Subcutaneous adipose tissue (tissue), 4 donors: ENCODE data around the gene S100A14. TPM values are rescaled to one million over a fixed set of nuclear protein-coding genes. Genes with fewer than 3 reads are reported as not detected.

ENCODE experiments used
- CTCF ChIP-seq: fragments of 450-650 bp; IDR thresholded peaks from one replicate; pipeline ENCODE4 v1.5.1; 2016; ENCODE audit warnings: low read depth, mild to moderate bottlenecking, control low read depth, antibody characterized with exemption, moderate library complexity
- total RNA-seq, 4 donors: library from RNA; depleted of rRNA; stranded (reverse); fragments of >200 nt; gene quantifications; one replicate each; pipeline ENCODE4 v1.1.0, GENCODE V29; 2016

S100A14 gene
- total RNA-seq, 4 donors from 2014 or later = 0.65 TPM; not detected in 3

GRCh38 chr1:153624965-153625611 is 9.0 kb upstream of the S100A14 start:
- no peak for TF ChIP-seq CTCF

- TF ChIP-seq CTCF = no peak
Measured at GRCh38 chr1:153623101-153623500, 7.0 kb upstream of the S100A14 start.

- no peak for TF ChIP-seq CTCF
Measured at GRCh38 chr1:153619171-153619570, 3.0 kb upstream of the S100A14 start.

GRCh38 chr1:153617663-153618062 is 1.5 kb upstream of the S100A14 start:
- TF ChIP-seq CTCF = no peak

GRCh38 chr1:153616917-153617311 is 789 bp upstream of the S100A14 start:
- TF ChIP-seq CTCF = no peak

- no peak for TF ChIP-seq CTCF
Measured at GRCh38 chr1:153615406-153615805, 719 bp downstream of the S100A14 start.

- TF ChIP-seq CTCF = no peak
Measured at GRCh38 chr1:153614906-153615305, 1.2 kb downstream of the S100A14 start.
